HL-60/S4 treated with phorbol 12-myristate 13-acetate at 8.2 ng/mL for 4 days and 3 days (cell line): Measurements from ENCODE around the gene MACC1.

ENCODE experiments used
- in situ Hi-C: fragments of 300-500 bp; cut with MboI; formaldehyde crosslinking; loops from 2 replicates; pipeline ENCODE4 v1.15.0; 2022; ENCODE audit warnings: low sequenced_read_pairs

The MACC1 gene

GRCh38 chr7:20085086-20085485 lies 132.1 kb downstream of the MACC1 start:
- in situ Hi-C loops: no loop called here
